GM18502 (cell line): Measurements from ENCODE around the gene TECR.
"Not testable (repeated sequence)": the region's sequence is repeated elsewhere in the genome, so short reads cannot be mapped to it uniquely, and the experiment has no call there.

ENCODE experiments used
- ATAC-seq: cut with Tn5 transposase; IDR thresholded peaks from one replicate; pipeline ENCODE4 v1.9.1; 2021; ENCODE audit warnings: mild to moderate bottlenecking; ENCODE audit not compliant: unreplicated experiment, poor library complexity

The TECR gene

GRCh38 chr19:14529254-14530004 lies at the start of gene TECR:
TECR (plus strand) TSS chr19:14529594; CDS start chr19:14529697, 103 bp downstream.
- ATAC-seq = peak; percentile 95

GRCh38 chr19:14479975-14480699 lies 49.3 kb upstream of the TECR start:
- no peak for ATAC-seq

- ATAC-seq = no peak
These were observed 48.7 kb upstream of the TECR start for GRCh38 chr19:14480700-14481079.

- no peak for ATAC-seq
These were observed 47.0 kb upstream of the TECR start for GRCh38 chr19:14482172-14482941.

GRCh38 chr19:14487370-14488125 lies 41.8 kb upstream of the TECR start:
- no peak for ATAC-seq

- ATAC-seq = no peak
These were observed 36.5 kb upstream of the TECR start for GRCh38 chr19:14492756-14493337.

- ATAC-seq = no peak
These were observed 35.0 kb upstream of the TECR start for GRCh38 chr19:14494411-14494810.

GRCh38 chr19:14494910-14495671 lies 34.3 kb upstream of the TECR start:
- ATAC-seq = no peak

GRCh38 chr19:14495672-14496028 lies 33.7 kb upstream of the TECR start:
- ATAC-seq = no peak

- peak; percentile 75 for ATAC-seq
These were observed 33.2 kb upstream of the TECR start, which contains the start of gene GIPC1 for GRCh38 chr19:14496029-14496833. GIPC1 (minus strand) TSS chr19:14496127; CDS start chr19:14482976, 13,151 bp downstream.

- no peak for ATAC-seq
These were observed 32.6 kb upstream of the TECR start for GRCh38 chr19:14496834-14497227.

- no peak for ATAC-seq
These were observed 32.0 kb upstream of the TECR start for GRCh38 chr19:14497228-14497921.

- no peak for ATAC-seq
These were observed 26.9 kb upstream of the TECR start for GRCh38 chr19:14502334-14503092.

GRCh38 chr19:14503285-14503684 lies 26.1 kb upstream of the TECR start:
- no peak for ATAC-seq

- not testable (repeated sequence) for ATAC-seq
These were observed 24.8 kb upstream of the TECR start for GRCh38 chr19:14504575-14504974.

GRCh38 chr19:14505488-14506239 lies 23.7 kb upstream of the TECR start:
- ATAC-seq = no peak
